DMS 273 (cell line): ENCODE results near the gene THADA.
"Not testable (repeated sequence)": the region's sequence is repeated elsewhere in the genome, so short reads cannot be mapped to it uniquely, and the experiment has no call there.

ENCODE experiments used
- DNase-seq: peaks from one replicate; lab custom pipeline; 2025; ENCODE audit not compliant: unreplicated experiment; lab: John Stamatoyannopoulos, UW

THADA gene

DNA sequence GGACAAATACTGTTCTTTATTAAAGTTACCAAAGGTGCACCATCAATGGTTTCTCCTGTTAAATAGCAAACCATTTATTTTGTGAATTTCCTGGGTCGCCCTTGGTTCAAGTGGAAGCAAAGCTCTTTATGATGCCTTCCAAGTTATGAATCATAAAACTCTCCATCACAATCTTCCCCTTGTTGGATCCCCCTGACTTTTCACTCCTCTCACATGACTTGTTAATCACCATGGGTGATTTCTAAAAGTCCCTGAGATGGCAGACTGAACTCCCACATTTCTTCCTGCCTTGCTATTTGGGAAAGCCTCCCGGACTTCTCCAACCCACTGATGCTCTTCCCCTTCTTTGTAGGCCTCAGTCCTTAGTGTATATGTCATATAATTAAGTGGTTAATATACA is 176.0 kb downstream of the THADA start:
- no peak for DNase-seq

DNA sequence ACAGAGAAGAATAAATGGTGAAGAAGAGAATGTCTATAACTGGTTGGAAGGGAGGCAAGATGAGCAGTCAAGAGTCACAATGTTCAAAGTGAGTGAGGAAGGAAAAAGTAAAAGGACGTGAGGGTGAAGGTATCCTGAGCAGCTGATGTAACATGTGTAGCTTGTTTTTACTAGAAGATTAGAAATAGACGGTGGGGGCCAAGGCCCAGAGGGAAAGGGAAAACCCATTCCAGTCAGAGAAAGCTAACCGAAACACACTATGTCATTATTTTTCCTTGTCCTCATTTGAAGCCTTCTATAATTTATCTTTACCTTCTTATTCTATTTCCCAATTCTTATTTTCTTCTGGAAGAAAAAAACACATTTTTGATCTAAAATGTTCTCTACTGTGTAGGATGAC is 176.6 kb downstream of the THADA start:
- DNase-seq: no peak

DNA sequence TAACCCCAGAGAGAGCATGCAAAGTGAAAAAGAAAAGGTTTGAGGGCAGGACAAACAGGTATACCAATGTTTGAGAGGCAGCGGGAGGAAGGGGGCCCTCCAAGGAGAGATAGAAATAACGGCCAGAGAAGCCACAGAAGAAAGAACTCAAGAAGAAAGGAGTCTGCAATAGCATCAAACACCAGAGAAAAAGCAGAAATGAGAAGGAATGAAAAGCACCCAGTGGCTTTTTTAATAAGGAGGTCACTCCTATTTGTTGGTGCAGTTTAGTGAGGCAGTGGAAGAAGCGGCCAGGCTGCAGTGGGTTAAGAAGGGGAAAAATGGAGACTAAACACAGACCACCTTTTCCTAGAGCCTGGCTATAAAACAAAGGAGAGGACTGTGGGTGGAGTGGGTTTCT is 177.2 kb downstream of the THADA start:
- no peak for DNase-seq

DNA sequence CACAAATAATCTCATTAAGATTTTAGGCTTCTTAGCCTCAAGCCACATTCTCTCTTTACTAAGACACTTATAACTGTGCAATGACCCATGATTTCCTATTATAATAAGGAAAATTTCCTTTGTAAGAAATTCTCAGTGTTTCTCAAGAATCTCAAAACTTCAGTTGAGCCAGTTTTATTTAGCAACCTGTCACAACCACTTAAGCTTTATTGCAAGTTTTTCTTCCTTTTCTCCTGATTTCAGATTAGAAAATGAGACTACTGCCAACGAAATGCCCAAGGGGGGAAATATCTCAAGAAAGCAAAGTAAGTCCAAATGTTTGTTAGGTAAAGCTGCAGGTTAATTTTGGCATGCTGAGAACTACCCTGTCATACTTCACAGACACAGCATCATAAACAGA is 178.5 kb downstream of the THADA start:
- no peak for DNase-seq

DNA sequence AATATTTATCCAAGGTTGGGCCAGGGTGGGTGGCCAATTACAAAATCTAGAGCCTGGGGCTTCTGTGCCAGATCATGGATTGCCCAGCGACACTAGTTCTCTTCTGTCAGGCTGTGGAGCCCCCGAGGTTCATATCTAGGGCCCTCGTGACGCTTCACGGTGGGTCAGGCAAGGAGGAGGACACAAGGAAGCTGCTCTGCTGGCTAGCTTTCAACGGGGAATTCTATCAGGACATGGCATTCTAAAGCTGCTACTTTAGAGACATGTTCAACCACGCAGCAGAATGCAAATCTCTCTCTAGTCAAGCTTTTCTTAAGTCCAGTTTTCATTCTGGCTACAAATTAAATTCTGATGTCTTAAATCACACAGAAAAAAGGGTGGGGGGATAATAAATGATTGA is 180.2 kb downstream of the THADA start:
- peak; percentile 23 for DNase-seq

DNA sequence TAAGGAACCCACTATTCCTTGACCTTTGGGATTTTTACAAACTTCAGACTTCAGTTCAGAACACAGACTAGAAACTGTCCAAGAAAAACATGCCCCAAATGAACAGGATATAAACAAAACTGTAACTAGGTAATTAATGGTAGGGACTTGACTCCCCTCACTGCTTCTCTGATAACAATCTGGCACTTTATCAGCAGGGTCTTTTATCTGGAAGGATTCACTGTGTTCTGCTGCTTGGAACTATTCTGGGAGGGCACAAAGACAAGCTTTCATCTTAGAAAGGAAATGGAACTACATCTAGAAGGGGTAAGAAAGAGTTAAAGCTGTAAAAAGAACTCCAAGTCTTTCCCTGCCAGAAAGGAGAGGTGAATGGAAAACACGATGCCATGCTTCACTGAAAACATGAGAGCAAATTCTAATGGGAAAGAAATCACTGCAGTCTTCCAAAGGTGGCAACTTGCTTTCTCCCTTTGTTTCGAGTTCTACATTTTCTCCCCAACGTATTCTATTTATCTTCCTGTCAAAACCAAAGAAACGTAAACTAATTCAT is 181.2 kb downstream of the THADA start:
- peak; percentile 30 for DNase-seq

DNA sequence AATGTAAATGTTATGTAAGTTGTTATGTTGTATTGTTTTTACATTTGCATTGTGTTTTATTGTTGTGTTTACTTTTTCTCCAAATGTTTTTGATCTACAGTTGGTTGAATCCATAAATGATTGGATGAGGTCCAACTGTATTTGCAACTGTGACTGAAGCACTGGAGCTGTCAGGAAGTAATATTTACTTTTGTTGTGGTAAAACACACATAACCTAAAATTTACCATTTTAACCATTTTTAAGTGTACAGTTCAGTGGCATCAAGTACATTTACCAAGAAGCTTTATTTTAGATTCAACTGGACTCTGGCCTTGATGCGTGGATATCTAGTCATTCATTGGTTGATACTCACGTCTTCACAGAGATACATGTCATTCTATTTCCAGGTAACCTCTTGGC is 181.8 kb downstream of the THADA start:
- no peak for DNase-seq

DNA sequence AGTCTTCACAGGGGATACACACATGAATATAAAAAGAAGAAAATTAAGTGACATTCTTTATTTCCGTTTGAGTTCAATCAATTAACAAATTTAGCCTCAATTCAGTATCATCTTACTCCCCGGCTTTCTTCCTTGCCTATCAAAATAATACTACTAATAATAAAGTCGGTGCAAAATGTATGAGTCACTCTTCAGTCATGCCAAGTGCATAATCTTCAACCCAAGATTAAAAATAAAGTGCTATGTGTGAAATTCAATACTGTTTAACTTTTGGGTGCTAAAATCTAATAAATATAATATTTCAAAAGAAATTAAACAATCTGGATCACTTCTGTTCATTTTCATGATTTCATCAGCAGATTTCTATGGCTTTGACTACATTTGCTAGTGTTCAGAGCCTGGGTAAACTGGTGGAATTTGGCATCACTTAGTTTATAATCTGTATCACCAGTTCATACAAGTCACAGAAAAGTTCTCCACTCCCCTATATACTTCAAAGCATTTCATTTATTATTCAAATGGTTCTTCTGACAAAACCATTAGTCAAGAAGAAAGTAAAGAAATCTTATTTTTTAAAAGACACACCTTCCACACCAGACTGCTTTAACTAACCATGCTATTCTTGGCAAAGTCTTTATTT is 183.6 kb downstream of the THADA start:
- DNase-seq: peak; percentile 16

DNA sequence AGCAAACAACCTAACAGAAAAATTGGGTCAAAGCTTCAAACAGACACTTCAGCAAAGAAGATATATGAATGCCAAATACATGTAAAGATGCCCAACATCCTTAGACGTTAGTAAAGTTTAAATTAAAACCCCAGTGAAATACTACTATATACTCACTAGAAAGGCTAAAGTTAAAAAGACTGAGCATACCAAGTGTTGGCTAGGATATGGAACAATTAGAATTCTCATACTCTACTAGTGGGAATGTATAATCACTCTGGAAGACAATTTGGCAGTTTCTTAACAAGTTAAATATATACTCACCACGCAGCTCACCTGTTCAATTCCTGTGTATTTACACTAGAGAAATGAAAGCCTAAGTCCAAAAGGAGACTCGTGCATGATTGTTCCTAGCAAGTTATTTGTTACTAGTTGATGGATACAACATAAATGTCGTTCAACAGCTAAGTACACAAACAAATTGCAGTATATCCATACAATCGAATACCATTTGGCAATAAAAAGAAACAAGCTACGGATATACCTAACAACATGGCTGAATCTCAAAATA is 185.7 kb downstream of the THADA start:
- no peak for DNase-seq

DNA sequence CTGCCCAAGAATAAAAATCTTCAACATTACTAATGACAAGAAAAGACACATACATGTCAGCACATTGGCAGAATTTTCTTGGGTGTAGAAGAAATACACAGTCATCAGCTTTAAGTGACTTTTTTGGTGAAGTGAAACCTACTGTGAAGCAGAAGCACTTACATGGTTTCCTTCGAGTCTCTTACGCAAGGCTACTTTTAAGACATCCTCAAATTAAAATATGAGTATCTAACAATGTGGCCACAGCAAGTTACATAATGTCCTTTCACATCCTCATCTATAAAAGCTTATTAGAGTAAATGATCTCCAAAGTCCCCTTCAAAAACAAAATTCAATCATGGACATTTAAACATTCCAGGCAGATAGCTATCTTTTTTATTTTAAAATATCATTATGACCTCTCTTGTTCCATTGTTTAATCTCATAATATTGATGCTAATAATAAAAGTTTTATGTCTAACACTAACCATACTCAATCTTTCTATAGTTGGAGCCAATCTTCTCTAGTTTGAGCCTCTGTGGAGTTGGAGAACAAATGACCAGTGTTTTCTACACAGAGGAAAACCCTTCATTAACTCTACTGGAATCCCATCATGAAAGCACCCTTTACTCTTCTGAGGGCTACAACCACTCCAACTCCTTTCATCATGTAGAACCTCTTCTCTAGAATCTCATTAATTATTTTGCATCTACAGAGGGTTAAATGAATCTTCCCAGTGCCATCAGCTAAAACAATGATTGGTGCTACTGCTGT is 187.3 kb downstream of the THADA start:
- DNase-seq: no peak

DNA sequence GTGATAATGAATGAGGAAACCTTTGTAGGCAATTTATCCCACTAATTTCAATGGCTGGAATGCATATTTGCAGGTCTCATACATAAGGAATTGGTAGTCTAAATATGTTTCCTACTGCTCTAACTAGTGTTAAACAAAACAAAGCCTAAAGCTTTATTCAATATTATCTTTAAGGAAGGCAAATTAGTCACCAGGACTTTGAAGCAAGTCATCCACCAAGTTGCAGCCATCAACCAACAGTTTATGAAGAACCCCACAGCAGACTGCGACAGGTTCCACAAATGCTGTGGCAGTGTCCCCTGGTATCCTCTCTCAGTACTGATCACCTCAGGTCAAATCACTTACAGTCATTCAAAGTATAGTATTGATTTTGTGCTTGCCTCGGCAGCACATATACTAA is 187.9 kb downstream of the THADA start:
- DNase-seq: no peak

DNA sequence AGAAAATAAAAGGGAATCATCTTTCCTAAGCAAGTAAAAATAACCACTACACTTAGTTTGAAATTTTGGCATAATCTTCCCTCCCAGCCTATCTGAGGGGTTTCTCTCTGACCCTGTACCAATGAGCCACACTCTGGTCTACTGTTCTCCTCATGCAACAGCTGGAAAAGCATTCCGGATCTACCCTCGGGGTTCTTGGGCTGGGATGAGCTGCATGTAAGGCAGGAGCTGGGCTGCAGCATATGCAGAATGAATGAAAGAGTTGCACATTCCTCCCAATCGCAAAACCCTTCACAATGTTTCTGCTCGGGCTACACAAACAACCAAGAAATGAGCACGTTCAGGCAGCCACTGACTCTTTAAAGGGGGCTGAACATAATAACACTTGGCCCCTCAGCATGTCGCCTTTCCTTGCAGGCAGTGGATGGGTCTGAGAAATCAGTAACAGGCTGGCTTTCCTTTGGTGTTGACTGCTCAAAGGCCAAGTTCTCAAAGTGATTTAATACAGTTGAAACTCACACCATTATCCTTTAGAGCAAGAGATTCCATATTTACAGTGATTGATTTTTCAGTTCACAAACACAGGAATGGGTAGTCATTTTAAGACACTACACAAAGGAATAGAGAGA is 189.1 kb downstream of the THADA start:
- DNase-seq: no peak

DNA sequence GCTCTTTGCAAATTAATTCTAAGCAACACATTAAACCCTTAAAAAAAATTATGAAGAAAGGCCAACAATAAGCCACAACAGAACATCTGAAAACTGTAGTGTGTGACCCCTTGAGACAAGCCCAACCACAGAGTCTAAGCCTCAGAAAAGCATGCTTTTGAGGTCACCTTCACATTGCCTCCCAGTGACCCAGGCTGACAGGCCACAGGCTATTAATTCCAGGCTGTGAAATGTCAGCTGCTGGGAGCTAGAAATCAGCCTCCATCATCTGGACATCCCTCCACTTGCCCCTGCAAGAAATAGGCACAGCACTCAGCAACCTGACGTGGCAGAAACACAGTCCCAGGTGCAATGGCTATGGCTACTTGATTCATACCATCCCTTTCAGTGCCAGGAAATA is 190.0 kb downstream of the THADA start:
- DNase-seq: no peak

DNA sequence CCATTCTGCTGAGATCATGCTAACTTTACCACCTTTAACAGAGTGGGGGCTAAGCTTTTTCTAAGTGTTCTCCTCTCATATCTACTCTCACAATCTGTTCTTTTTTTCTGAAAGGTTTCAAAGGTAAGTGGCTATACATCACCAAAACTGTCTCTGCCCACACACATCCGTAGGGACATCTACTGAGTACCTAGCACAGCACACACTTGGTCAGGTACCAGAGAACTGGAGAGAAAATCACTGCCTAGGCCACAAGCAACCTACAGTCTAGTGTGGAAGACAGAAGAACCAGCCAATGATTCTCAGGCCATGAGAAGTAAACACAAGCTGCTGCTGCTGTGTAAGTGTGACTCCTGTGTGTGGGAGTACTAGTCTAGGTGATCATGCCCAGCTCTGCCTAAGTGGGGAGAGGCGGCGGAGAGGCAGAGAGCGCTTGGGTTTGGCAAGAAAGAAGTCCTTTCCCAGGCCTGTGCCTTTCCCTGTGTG is 193.3 kb downstream of the THADA start:
- DNase-seq: peak; percentile 58

DNA sequence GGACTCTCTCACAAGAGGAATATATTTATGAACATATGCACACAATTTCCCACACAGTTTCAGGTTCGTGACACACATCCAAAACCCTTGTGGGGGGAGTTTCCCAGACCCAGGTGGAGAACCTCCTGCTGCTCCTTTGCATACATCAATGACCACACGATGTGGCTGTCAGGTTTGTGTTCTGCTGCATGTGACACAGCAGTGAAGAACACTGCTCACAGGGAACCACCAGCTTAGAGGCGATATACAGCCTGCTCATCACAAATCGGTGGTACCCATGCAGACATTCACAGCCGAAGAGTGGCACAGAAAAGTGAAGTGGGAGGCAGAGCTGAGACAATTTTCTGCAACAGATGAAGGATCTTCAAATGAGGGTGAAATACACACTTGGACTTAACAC is 193.8 kb downstream of the THADA start:
- no peak for DNase-seq

DNA sequence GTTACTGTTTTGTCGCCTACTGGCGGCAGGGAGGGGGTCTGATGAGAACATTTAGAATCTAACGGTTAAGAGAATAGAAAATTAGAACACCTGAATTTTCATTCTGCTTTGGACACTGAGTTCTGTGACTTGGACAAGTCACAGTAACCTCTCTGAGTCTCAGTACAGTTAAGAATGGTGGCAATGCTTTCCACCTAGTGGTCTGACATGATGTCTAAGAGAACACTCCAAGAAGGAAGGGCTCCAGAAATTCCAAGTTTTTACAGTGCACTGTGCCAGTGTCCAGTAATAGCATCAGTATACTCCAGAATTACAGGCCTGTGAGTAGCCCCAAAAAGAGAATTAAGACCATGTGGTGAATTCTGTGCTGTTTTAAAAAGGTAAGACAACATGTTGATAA is 195.3 kb downstream of the THADA start:
- DNase-seq: no peak

DNA sequence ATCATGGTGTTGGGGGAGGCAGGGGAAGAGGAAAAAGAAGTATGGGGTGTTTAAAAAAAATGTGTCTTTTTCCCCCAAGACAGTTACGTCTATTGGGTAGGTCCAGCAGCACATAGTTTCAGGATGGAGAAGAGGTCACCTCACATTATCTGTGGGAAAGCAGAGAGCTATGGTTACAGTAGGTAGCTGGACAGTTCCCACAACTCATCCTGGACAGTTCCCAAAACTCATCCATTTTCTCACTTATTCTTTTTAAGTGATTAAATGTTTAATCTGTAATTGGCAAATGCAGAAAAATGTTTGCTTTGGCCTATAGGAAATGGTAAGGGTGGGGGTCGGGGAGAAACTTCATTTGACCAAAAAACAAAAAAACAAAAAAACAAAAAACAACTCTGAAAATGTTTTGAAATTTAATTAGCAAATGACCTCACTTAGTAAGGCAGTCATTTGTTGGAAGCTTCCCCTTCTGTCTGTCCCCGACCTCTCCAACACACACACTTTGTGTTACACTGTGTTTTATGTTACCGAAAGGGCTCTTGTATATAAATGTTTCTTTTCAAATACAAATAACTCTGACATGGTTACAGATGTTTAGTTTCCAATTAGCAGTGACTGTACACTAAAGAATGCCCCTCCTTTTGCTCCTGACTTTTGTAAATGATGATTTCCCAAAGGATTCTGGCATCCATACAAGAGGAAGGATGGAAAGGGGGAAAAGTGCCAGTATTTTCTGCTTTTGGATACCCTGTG is 196.1 kb downstream of the THADA start:
- no peak for DNase-seq

DNA sequence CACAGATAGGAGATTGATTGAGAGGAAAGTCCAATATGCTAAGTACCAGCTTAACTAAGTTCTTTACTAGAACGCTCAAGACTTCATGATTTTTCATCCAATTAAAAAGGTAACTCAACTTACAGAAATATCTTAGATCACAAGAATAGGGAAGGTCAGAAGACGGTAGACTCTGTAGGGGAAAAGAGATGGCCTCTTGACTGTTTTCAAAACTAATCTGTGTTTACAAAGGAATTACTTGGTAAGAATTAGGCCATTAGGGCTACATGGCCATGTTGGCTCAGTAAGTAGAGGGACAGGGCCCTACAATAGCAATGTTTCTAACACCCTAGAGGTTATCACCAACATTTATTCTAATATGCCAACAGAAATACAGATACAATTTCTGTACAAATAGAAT is 196.7 kb downstream of the THADA start:
- DNase-seq: no peak

DNA sequence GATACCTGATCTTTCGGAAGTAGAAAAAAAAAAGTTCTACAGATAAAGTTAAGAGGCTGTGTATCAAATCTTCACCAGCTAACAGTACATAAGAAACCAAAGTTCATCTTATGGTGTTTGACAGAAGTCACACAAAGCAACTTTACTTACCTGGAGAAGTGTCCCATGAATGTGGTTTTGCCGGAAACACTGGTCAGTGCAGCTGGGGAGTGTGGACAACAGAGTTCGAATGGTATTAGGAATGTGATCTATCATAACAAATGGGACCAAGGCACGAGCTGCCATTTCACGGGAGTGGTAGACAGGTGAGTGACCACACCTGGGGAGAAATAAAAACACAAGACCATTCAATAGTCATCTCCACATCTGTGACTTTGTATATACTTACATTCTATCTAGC is 198.0 kb downstream of the THADA start:
- no peak for DNase-seq

DNA sequence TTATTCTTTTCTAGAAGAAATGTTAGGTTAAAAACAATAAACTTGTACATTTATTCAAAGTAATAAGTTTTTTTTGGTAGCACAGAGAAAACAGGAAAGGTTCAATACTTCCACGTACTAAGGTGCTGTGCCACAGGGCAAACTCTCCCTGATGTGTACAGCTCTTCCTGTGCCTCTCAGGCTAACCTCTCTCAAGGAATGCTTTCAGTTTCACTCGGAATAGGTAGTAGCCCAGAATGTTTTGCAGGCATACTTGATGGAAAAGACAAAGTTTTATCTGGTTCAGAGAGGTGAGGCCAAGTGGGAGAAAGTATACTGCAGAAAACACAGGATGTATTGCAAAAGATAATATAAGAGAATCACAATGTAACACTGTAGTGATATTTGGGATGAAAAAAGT is 198.4 kb downstream of the THADA start:
- DNase-seq: no peak

DNA sequence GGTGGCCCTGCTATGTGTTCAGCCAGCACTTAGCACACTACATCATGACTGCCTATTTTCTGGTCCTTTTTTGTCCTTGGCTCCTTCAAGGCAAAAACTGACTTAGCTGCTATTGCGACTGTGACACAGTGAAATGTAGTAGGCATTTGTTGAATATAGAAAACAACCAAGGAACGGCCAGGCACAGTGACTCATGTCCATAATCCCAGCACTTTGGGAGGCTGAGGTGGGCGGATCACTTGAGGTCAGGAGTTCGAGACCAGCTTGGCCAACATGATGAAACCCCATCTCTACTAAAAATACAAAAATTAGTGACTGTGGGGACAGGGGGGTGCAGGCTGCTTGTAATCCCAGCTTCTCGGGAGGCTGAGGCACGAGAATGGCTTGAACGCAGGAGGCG is 199.5 kb downstream of the THADA start:
- not testable (repeated sequence) for DNase-seq
